Tibial nerve (tissue), 4 donors: ENCODE data around the gene SLC38A1.

ENCODE experiments used
- EP300 ChIP-seq, 2 donors: sonication (generic); formaldehyde crosslinking; IDR thresholded peaks; one replicate each; pipeline ENCODE4 v1.6.1; 2017; ENCODE audit warnings: antibody characterized with exemption in 2 of 2, mild to moderate bottlenecking in 1 of 2
- POLR2A ChIP-seq, 2 donors: fragments of 450-650 bp; IDR thresholded peaks; one replicate each; pipeline ENCODE4 v1.6.1; 2017; ENCODE audit warnings: antibody characterized with exemption in 2 of 2, mild to moderate bottlenecking in 2 of 2, moderate library complexity in 2 of 2
- TF ChIP-seq, protein P1 (sequence below), 5 experiments: fragments of 200-600 bp in 3 of 5; fragments of 450-650 bp in 2 of 5; sonication (generic) in 3 of 5; IDR thresholded peaks; one replicate each; pipeline ENCODE4 v1.5.1; 2016 to 2019; ENCODE audit warnings: antibody characterized with exemption in 5 of 5, mild to moderate bottlenecking in 3 of 5, moderate library complexity in 2 of 5

DNA sequence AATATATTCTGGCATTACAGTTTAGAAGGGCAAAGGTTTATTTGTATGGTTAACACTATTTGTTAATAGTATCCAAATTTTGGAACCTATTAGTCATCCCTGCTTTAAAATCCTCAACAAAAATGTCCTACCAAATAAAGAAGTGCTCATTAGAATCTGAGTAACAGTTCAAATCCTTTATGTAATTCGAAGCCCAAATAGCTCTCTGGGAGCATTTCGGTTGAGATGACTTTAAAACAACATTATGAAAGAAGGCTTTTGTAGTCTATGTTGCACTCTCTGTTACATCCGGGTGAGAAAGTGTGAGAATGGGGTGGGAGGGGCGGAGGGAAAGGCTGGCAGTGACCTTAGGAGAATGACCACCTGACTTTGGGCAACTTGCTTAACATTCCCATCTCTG, 59.7 kb downstream of the SLC38A1 start:
- TF ChIP-seq, protein P1, sequence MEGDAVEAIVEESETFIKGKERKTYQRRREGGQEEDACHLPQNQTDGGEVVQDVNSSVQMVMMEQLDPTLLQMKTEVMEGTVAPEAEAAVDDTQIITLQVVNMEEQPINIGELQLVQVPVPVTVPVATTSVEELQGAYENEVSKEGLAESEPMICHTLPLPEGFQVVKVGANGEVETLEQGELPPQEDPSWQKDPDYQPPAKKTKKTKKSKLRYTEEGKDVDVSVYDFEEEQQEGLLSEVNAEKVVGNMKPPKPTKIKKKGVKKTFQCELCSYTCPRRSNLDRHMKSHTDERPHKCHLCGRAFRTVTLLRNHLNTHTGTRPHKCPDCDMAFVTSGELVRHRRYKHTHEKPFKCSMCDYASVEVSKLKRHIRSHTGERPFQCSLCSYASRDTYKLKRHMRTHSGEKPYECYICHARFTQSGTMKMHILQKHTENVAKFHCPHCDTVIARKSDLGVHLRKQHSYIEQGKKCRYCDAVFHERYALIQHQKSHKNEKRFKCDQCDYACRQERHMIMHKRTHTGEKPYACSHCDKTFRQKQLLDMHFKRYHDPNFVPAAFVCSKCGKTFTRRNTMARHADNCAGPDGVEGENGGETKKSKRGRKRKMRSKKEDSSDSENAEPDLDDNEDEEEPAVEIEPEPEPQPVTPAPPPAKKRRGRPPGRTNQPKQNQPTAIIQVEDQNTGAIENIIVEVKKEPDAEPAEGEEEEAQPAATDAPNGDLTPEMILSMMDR (IDR thresholded peaks at IDR 0.05) = no peak
- TF ChIP-seq POLR2A (IDR thresholded peaks at IDR 0.05) = no peak
- no peak for TF ChIP-seq EP300 (IDR thresholded peaks at IDR 0.05)
